NCI-H1105 (cell line): ENCODE data around the gene EIF2S3.
A peak's percentile ranks its signal among the peaks of the same experiment; 100 is the strongest.
"Not testable (repeated sequence)": the region's sequence is repeated elsewhere in the genome, so short reads cannot be mapped to it uniquely, and the experiment has no call there.

Experiments
- DNase-seq: peaks from one replicate; lab custom pipeline; 2025; lab: John Stamatoyannopoulos, UW

Gene EIF2S3

GRCh38 chrX:24054182-24055042, at the start of gene EIF2S3:
Gene EIF2S3 (plus strand): TSS chrX:24054956. CDS start chrX:24054969, 13 bp downstream.
- peak; percentile 82 for DNase-seq

- DNase-seq, result no peak
Measured at GRCh38 chrX:24005028-24005427, 49.7 kb upstream of the EIF2S3 start.

GRCh38 chrX:24005867-24006266, 48.9 kb upstream of the EIF2S3 start:
- no peak for DNase-seq

- no peak for DNase-seq
Measured at GRCh38 chrX:24012266-24012665, 42.5 kb upstream of the EIF2S3 start.

GRCh38 chrX:24014388-24015018, 40.3 kb upstream of the EIF2S3 start:
- no peak for DNase-seq

GRCh38 chrX:24017674-24018073, 37.1 kb upstream of the EIF2S3 start:
- DNase-seq, result no peak

GRCh38 chrX:24018809-24019208, 35.9 kb upstream of the EIF2S3 start:
- DNase-seq, result no peak

- DNase-seq, result no peak
Measured at GRCh38 chrX:24019448-24019847, 35.3 kb upstream of the EIF2S3 start.

- no peak for DNase-seq
Measured at GRCh38 chrX:24020306-24020876, 34.4 kb upstream of the EIF2S3 start.

GRCh38 chrX:24023544-24023943, 31.2 kb upstream of the EIF2S3 start:
- no peak for DNase-seq

GRCh38 chrX:24023972-24024669, 30.6 kb upstream of the EIF2S3 start:
- DNase-seq, result no peak

GRCh38 chrX:24024819-24025740, 29.7 kb upstream of the EIF2S3 start:
- DNase-seq, result peak; percentile 85

- peak; percentile 53 for DNase-seq
Measured at GRCh38 chrX:24025741-24026403, 28.9 kb upstream of the EIF2S3 start.

- no peak for DNase-seq
Measured at GRCh38 chrX:24026432-24026831, 28.3 kb upstream of the EIF2S3 start.

- DNase-seq, result no peak
Measured at GRCh38 chrX:24027086-24027485, 27.7 kb upstream of the EIF2S3 start, which contains the start of gene KLHL15. Gene KLHL15 (minus strand): TSS chrX:24027186. CDS start chrX:24006693, 20,493 bp downstream.

GRCh38 chrX:24027985-24028384, 26.8 kb upstream of the EIF2S3 start:
- DNase-seq, result no peak

- DNase-seq, result no peak
Measured at GRCh38 chrX:24030597-24030996, 24.2 kb upstream of the EIF2S3 start.

- DNase-seq, result no peak
Measured at GRCh38 chrX:24034485-24034884, 20.3 kb upstream of the EIF2S3 start.

- DNase-seq, result no peak
Measured at GRCh38 chrX:24037729-24038128, 17.0 kb upstream of the EIF2S3 start.

- not testable (repeated sequence) for DNase-seq
Measured at GRCh38 chrX:24046060-24046459, 8.7 kb upstream of the EIF2S3 start.

- DNase-seq, result not testable (repeated sequence)
Measured at GRCh38 chrX:24049643-24050042, 5.1 kb upstream of the EIF2S3 start.
